Activated CD8-positive, alpha-beta T cell treated with anti-CD3 and anti-CD28 coated beads for 36 hours (primary cell): ENCODE measurements around the gene ATP5MC2. TPM values are rescaled to one million over a fixed set of nuclear protein-coding genes. Genes with fewer than 3 reads are reported as not detected.

Experiments
- ATAC-seq: fragments of 200-7000 bp; cut with Tn5 transposase; one replicate; pipeline ENCODE4 v1.10.0; 2021; ENCODE audit warnings: mild to moderate bottlenecking, moderate library complexity
- CTCF ChIA-PET: fragments of 350-600 bp; sonication (Branson Sonifier 250); formaldehyde crosslinking; loops from one replicate; lab custom pipeline; 2021; ENCODE audit warnings: antibody characterized with exemption; lab: Charles Lee
- POLR2A ChIA-PET: fragments of 350-600 bp; sonication (Branson Sonifier 250); formaldehyde crosslinking; loops from one replicate; lab custom pipeline; 2021; ENCODE audit warnings: antibody characterized with exemption; lab: Charles Lee
- DNase-seq: peaks from one replicate; pipeline ENCODE4 v3.0.0-alpha.2; 2020
- H3K27ac Mint-ChIP-seq: one replicate; pipeline ENCODE4 v1.8.0; 2021; ENCODE audit warnings: mild to moderate bottlenecking, mixed read lengths
- H3K27me3 Mint-ChIP-seq: one replicate; pipeline ENCODE4 v1.8.0; 2021; ENCODE audit warnings: mixed read lengths
- H3K36me3 Mint-ChIP-seq: one replicate; pipeline ENCODE4 v1.8.0; 2021; ENCODE audit warnings: low read depth, mixed read lengths
- H3K4me1 Mint-ChIP-seq: one replicate; pipeline ENCODE4 v1.8.0; 2021; ENCODE audit warnings: low read depth, mixed read lengths
- H3K4me3 Mint-ChIP-seq: one replicate; pipeline ENCODE4 v1.8.0; 2021; ENCODE audit warnings: mild to moderate bottlenecking, moderate library complexity, mixed read lengths
- H3K9me3 Mint-ChIP-seq: one replicate; pipeline ENCODE4 v1.8.0; 2021; ENCODE audit warnings: mixed read lengths
- intact Hi-C: fragments of 100-400 bp; cut with micrococcal nuclease; formaldehyde crosslinking; loops from one replicate; pipeline ENCODE4 v1.10.0; 2022
- total RNA-seq, 2 experiments: library from RNA; stranded (reverse); gene quantifications; one replicate each; pipeline ENCODE4 v1.2.3, GENCODE V29; 2021
- TF ChIP-seq, protein P1 (sequence below): fragments of 200-600 bp; IDR thresholded peaks from one replicate; pipeline ENCODE4 v1.8.0; 2022; ENCODE audit warnings: antibody characterized with exemption, mild to moderate bottlenecking

Gene ATP5MC2
- total RNA-seq, 2 experiments from 2014 or later: 365 to 378 TPM

DNA sequence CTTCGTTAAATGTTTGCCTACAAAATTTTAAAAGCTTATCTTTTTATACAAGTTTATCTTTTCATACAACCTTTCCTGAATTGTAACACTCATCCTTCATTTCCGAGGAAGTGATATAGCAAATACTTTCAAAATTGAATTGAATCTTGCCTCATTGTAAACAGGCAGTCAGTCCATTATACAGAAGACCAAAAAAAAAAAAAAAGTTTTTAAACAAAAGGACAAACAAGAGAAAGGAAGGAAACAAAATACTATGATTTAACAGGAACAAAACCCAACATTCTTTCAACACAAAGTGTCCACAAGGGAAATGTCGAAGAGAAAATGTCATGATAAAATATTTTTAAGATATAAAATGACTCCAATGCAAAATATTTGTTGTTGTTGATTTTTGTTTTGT lies 58.2 kb downstream of the ATP5MC2 start:
- Mint-ChIP-seq H3K9me3 (no peaks in the 10 kb centered on the region), H3K27ac (peak overlapping the region; percentile 64), H3K4me1 (peaks cover 33% of the 10 kb centered on the region), H3K4me3 (peak overlapping the region; percentile 68), H3K27me3 (no peaks in the 10 kb centered on the region), H3K36me3 (peaks cover 14% of the 10 kb centered on the region)
- intact Hi-C loops: no loop called here
- DNase-seq (no peak), ATAC-seq (no peak)
- POLR2A ChIA-PET: no interaction called here
- CTCF ChIA-PET: interaction anchor here (0.7 to 1.8 kb wide), 4 partner anchors 9 to 74 kb away, joined by 3 to 4 read pairs (median 4); no protein-coding TSS in a partner anchor
- TF ChIP-seq, protein P1, sequence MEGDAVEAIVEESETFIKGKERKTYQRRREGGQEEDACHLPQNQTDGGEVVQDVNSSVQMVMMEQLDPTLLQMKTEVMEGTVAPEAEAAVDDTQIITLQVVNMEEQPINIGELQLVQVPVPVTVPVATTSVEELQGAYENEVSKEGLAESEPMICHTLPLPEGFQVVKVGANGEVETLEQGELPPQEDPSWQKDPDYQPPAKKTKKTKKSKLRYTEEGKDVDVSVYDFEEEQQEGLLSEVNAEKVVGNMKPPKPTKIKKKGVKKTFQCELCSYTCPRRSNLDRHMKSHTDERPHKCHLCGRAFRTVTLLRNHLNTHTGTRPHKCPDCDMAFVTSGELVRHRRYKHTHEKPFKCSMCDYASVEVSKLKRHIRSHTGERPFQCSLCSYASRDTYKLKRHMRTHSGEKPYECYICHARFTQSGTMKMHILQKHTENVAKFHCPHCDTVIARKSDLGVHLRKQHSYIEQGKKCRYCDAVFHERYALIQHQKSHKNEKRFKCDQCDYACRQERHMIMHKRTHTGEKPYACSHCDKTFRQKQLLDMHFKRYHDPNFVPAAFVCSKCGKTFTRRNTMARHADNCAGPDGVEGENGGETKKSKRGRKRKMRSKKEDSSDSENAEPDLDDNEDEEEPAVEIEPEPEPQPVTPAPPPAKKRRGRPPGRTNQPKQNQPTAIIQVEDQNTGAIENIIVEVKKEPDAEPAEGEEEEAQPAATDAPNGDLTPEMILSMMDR: no peak

- ChIA-PET CTCF (interaction anchor here (0.7 to 1.2 kb wide), 3 partner anchors 9 to 195 kb away, joined by 3 to 4 read pairs (median 3); no protein-coding TSS in a partner anchor), POLR2A (no interaction called here)
- ATAC-seq: no peak
- intact Hi-C loops: no loop called here
- Mint-ChIP-seq H3K9me3 (no peaks in the 10 kb centered on the region), H3K4me1 (peaks cover 33% of the 10 kb centered on the region), H3K27ac (no peak overlapping the region), H3K27me3 (no peaks in the 10 kb centered on the region), H3K4me3 (no peak overlapping the region), H3K36me3 (peaks cover 14% of the 10 kb centered on the region)
- TF ChIP-seq, protein P1: no peak
- no peak for DNase-seq
These were observed 58.9 kb downstream of the ATP5MC2 start for GRCh38 chr12:53616950-53617349.

Other genes starting within 250 kb of the ATP5MC2 start
- gene PRR13, start 234.3 kb downstream of the ATP5MC2 start, total RNA-seq: 100 to 1,000 TPM; 167 to 187 TPM
- 100 to 1,000 TPM; 958 to 973 TPM for gene PCBP2, start 224.0 kb downstream of the ATP5MC2 start, total RNA-seq
- gene MAP3K12, start 176.6 kb downstream of the ATP5MC2 start, total RNA-seq: 10 to 100 TPM in 1 of 2 experiments, 1 to 10 TPM in 1; 8.2 to 10.0 TPM
- gene TARBP2, start 174.8 kb downstream of the ATP5MC2 start, total RNA-seq: 10 to 100 TPM; 32.0 to 33.3 TPM
- gene NPFF, start 168.6 kb downstream of the ATP5MC2 start, total RNA-seq: not detected
- gene ATF7, start 49.7 kb downstream of the ATP5MC2 start, total RNA-seq: 10 to 100 TPM; 22.0 to 22.6 TPM
- gene CALCOCO1, start 51.4 kb upstream of the ATP5MC2 start, total RNA-seq: 10 to 100 TPM; 15.5 to 16.2 TPM
- gene CISTR, start 75.9 kb upstream of the ATP5MC2 start, total RNA-seq: not detected